Measurements from ENCODE around the gene GSTM5.

GRCh38 chr1:109719337-109719837, 7.3 kb downstream of the GSTM5 start:
- TF ChIP-seq JUND (IDR thresholded peaks at IDR 0.05) (no peak), CTCF (IDR thresholded peaks at IDR 0.05; ENCODE audit: low read depth, low read length, missing input control) (no peak), RXRA (IDR thresholded peaks at IDR 0.05) (no peak), YY1 (IDR thresholded peaks at IDR 0.05) (no peak)

All from liver (tissue), 3 donors.